ENCODE data around the gene PRAMEF27.
"Not testable (repeated sequence)": the region's sequence is repeated elsewhere in the genome, so short reads cannot be mapped to it uniquely, and the experiment has no call there.

The PRAMEF27 gene

GRCh38 chr1:13056475-13056874 is at the start of gene PRAMEF27:
Gene PRAMEF27 (minus strand): TSS chr1:13056575. CDS start chr1:13053659, 2,916 bp downstream.
- not testable (repeated sequence) for H3K27me3 Mint-ChIP-seq (ENCODE audit: low read depth); H3K27ac Mint-ChIP-seq; H3K36me3 Mint-ChIP-seq (ENCODE audit: low read depth); H3K4me3 Mint-ChIP-seq; H3K4me1 Mint-ChIP-seq (ENCODE audit: low read depth); H3K9me3 Mint-ChIP-seq

- H3K4me1 Mint-ChIP-seq (ENCODE audit: low read depth); H3K4me3 Mint-ChIP-seq; H3K27me3 Mint-ChIP-seq (ENCODE audit: low read depth); H3K36me3 Mint-ChIP-seq (ENCODE audit: low read depth); H3K9me3 Mint-ChIP-seq; H3K27ac Mint-ChIP-seq: not testable (repeated sequence)
Measured at GRCh38 chr1:13070474-13070873, 14.1 kb upstream of the PRAMEF27 start, which contains the start of gene PRAMEF25. Gene PRAMEF25 (plus strand): TSS chr1:13070774. CDS start chr1:13073694, 2,920 bp downstream.

GRCh38 chr1:13019846-13020245 is 36.5 kb downstream of the PRAMEF27 start:
- not testable (repeated sequence) for H3K27ac Mint-ChIP-seq; H3K4me1 Mint-ChIP-seq (ENCODE audit: low read depth); H3K4me3 Mint-ChIP-seq; H3K36me3 Mint-ChIP-seq (ENCODE audit: low read depth); H3K27me3 Mint-ChIP-seq (ENCODE audit: low read depth); H3K9me3 Mint-ChIP-seq

GRCh38 chr1:13011932-13012331 is 44.4 kb downstream of the PRAMEF27 start:
- H3K36me3 Mint-ChIP-seq (ENCODE audit: low read depth); H3K4me3 Mint-ChIP-seq; H3K27me3 Mint-ChIP-seq (ENCODE audit: low read depth); H3K4me1 Mint-ChIP-seq (ENCODE audit: low read depth); H3K9me3 Mint-ChIP-seq; H3K27ac Mint-ChIP-seq: not testable (repeated sequence)

DNA sequence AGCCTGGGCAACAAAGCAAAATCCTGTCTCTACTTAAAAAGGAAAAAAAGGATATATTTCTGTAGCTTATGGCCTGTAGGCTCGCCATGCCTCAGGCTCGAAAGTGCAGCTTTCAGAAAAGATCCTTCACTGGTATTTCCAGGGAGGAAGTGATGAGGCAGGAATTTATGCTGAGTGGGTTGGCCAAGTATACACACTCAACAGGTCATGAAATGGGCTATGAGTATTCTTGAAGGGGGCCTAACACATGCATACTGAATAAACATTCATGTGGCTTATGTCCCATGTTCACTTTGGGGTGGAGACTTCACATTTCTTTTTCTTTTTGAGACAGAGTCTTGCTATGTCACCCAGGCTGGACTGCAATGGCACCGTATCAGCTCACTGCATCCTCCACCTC is 47.0 kb downstream of the PRAMEF27 start:
- not testable (repeated sequence) for H3K27me3 Mint-ChIP-seq (ENCODE audit: low read depth); H3K36me3 Mint-ChIP-seq (ENCODE audit: low read depth); H3K4me1 Mint-ChIP-seq (ENCODE audit: low read depth); H3K9me3 Mint-ChIP-seq; H3K4me3 Mint-ChIP-seq; H3K27ac Mint-ChIP-seq

GRCh38 chr1:13005732-13006131 is 50.6 kb downstream of the PRAMEF27 start:
- H3K4me3 Mint-ChIP-seq; H3K4me1 Mint-ChIP-seq (ENCODE audit: low read depth); H3K9me3 Mint-ChIP-seq; H3K27ac Mint-ChIP-seq; H3K27me3 Mint-ChIP-seq (ENCODE audit: low read depth); H3K36me3 Mint-ChIP-seq (ENCODE audit: low read depth): not testable (repeated sequence)
